Activated T-helper 17 cell treated with anti-CD3 and anti-CD28 coated beads, Interleukin-2, amount 50 U/mL, for 72 hours (primary cell): Measurements from ENCODE around the gene CDKL4. TPM values are rescaled to one million over a fixed set of nuclear protein-coding genes. Genes with fewer than 3 reads are reported as not detected.
A peak's percentile ranks its signal among the peaks of the same experiment; 100 is the strongest.

Source experiments
- ATAC-seq: fragments of 150-1000 bp; cut with Tn5 transposase; replicated peaks from 2 replicates; pipeline ENCODE4 v1.10.0; 2021; ENCODE audit warnings: mild to moderate bottlenecking, moderate library complexity
- H3K27ac Mint-ChIP-seq: one replicate; pipeline ENCODE4 v1.8.0; 2022; ENCODE audit warnings: mixed read lengths
- H3K27me3 Mint-ChIP-seq: one replicate; pipeline ENCODE4 v1.8.0; 2022; ENCODE audit warnings: mixed read lengths
- H3K36me3 Mint-ChIP-seq: one replicate; pipeline ENCODE4 v1.8.0; 2022; ENCODE audit warnings: low read depth, mild to moderate bottlenecking, mixed read lengths
- H3K4me1 Mint-ChIP-seq: one replicate; pipeline ENCODE4 v1.8.0; 2022; ENCODE audit warnings: mixed read lengths
- H3K4me3 Mint-ChIP-seq: one replicate; pipeline ENCODE4 v1.8.0; 2022; ENCODE audit warnings: mild to moderate bottlenecking, mixed read lengths
- H3K9me3 Mint-ChIP-seq: one replicate; pipeline ENCODE4 v1.8.0; 2022; ENCODE audit warnings: mixed read lengths
- total RNA-seq, 2 donors: library from RNA; stranded (reverse); gene quantifications; one replicate each; pipeline ENCODE4 v1.2.3, GENCODE V29; 2022

The CDKL4 gene
- total RNA-seq, 2 donors from 2014 or later = 0.35 to 0.50 TPM

DNA sequence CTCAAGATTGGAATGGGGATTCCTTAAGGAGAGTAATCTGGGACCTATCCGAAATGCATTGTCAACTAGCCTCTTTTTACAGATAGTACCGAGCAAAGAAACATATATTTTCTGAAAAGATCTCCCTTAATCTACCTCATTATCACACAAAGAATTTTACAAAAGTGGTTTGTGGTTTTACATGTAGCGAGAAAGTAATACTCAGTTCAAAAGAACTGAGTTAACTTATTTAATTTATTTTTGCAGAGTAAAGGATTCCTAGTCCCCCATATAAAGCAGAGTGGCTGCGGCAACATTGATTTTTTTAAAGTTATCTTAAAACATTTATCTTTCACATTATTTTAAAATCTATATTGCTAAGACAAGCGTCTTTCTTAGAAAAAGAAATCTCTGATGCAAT lies 107.0 kb downstream of the CDKL4 start:
- Mint-ChIP-seq H3K4me3 (peak overlapping the region; percentile 74), H3K4me1 (peaks cover 59% of the 10 kb centered on the region), H3K27me3 (no peaks in the 10 kb centered on the region), H3K27ac (peak overlapping the region; percentile 46), H3K36me3 (no peaks in the 10 kb centered on the region), H3K9me3 (no peaks in the 10 kb centered on the region)
- ATAC-seq = peak; percentile 66

DNA sequence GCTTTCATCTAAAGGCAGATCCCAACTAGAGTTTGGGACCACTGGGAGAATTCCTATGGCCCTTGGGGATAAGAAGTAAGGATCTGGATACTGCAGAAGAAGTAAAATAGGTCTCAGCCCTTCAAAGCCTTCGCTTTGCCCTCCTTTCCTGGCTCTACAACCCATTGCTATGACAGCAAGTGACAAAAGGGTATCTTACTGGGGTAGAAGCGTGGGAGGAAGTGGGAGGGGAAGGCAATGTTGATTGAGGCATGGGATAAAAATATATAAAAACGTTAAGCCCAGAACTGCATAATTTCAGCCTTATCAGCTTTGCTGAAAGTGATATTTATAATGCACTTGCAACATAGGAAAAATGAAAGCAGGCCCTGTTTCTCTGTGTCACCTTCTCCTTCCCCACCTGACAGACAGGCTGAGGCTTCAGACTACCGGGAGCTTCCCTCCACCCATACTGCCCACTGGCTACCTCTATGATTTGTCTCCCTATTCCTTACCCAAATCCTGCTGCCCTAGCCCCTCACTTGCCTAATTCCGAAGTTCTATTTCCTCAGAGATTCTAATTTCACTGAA lies 108.0 kb downstream of the CDKL4 start:
- ATAC-seq = peak; percentile 51
- Mint-ChIP-seq H3K9me3 (no peaks in the 10 kb centered on the region), H3K27ac (peak overlapping the region; percentile 46), H3K36me3 (no peaks in the 10 kb centered on the region), H3K4me1 (peaks cover 51% of the 10 kb centered on the region), H3K27me3 (no peaks in the 10 kb centered on the region), H3K4me3 (peak overlapping the region; percentile 74)

DNA sequence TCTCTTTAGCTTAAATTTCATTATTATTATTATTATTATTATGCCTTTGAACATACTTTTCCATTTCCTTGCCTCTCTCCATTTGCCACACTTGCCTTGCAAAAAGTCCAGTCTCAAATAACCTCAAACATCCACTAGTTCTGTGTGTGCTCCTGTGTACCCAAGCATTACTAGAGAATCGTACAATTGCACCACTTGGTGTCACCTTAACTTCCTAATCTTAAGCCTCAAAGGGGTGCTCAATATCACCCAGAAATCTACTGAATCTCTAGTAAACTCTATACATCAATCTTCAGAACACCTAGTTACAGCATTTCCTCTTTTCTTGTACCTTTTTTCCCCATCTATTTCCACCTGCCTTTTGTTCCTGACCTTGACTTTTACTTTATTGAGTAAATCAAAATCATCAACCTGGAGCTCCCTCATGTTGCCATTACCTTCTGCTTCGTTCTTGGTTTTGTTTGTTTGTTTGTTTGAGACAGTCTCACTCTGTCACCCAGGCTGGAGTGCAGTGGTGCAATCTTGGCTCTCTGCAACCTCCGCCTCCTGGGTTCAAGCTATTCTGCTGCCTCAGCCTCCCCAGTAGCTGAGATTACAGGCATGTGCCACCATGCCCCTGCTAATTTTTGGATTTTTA lies 110.4 kb downstream of the CDKL4 start:
- no peak overlapping the region for H3K27ac Mint-ChIP-seq
- H3K36me3 Mint-ChIP-seq = peaks cover 5% of the 10 kb centered on the region
- ATAC-seq = no peak
- H3K4me1 Mint-ChIP-seq = peaks cover 45% of the 10 kb centered on the region
- no peaks in the 10 kb centered on the region for H3K9me3 Mint-ChIP-seq
- peak overlapping the region; percentile 1 for H3K4me3 Mint-ChIP-seq
- H3K27me3 Mint-ChIP-seq = no peaks in the 10 kb centered on the region

DNA sequence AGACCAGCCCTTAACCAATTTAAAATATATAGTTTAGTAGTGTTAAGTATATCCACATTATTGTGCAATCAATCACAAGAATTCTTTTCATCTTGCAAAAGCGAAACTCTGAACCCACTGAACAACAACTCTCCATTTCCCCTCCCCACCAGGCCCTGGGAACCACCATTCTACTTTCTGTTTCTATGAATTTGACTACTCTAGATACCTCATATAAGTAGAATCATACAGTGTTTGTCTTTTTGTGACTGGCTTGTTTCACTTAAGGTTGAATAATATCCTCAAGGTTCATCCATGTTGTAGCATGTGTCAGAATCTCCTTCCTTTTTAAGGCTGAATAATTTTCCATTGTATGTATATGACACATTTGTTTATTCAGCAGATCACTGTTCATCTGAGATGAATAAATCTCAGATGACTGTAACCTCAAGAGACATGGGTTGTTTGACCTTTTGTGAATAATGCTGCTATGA lies 114.8 kb downstream of the CDKL4 start:
- ATAC-seq = peak; percentile 72
- Mint-ChIP-seq H3K4me1 (peaks cover 30% of the 10 kb centered on the region), H3K27ac (peak overlapping the region; percentile 71), H3K27me3 (no peaks in the 10 kb centered on the region), H3K9me3 (no peaks in the 10 kb centered on the region), H3K36me3 (peaks cover 5% of the 10 kb centered on the region), H3K4me3 (peak overlapping the region; percentile 61)

DNA sequence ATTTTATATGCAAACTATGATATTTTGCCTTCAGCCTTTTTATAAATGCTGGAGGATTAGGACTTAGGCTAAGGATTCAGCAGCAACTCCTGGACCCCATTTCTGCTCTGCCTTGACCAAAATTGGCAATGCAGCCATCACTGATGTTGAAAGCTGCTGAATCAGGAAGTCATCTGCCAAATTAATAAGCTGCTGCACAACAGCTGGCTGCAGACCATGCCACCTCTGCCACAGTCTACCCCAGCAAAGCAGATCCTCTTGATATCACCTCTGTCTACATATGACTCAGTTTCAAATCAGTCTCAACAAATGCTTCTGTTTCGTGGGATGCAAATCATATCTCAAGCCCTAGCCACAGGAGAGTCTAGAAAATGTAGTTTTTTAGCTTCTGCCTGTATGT lies 115.8 kb downstream of the CDKL4 start:
- peak overlapping the region; percentile 71 for H3K27ac Mint-ChIP-seq
- peak; percentile 57 for ATAC-seq
- peak overlapping the region; percentile 61 for H3K4me3 Mint-ChIP-seq
- no peaks in the 10 kb centered on the region for H3K9me3 Mint-ChIP-seq
- peaks cover 26% of the 10 kb centered on the region for H3K4me1 Mint-ChIP-seq
- H3K36me3 Mint-ChIP-seq = peaks cover 5% of the 10 kb centered on the region
- no peaks in the 10 kb centered on the region for H3K27me3 Mint-ChIP-seq

Other genes with a start within 250 kb of the CDKL4 start
- 100 to 1,000 TPM in 1 of 2 donors, 10 to 100 TPM in 1; 98.7 to 116 TPM for gene SOS1, start 122.9 kb downstream of the CDKL4 start, total RNA-seq
- gene MAP4K3, start 193.3 kb upstream of the CDKL4 start, total RNA-seq = 10 to 100 TPM in 1 of 2 donors, 1 to 10 TPM in 1; 8.9 to 11.3 TPM